IMR-90 (cell line): ENCODE measurements around the gene STX2. TPM values are rescaled to one million over a fixed set of nuclear protein-coding genes. Genes with fewer than 3 reads are reported as not detected.
"Not testable (repeated sequence)": the region's sequence is repeated elsewhere in the genome, so short reads cannot be mapped to it uniquely, and the experiment has no call there.

Experiments used
- ATAC-seq: fragments of 200-7000 bp; cut with Tn5 transposase; 2 replicates; pipeline ENCODE4 v1.9.1; 2020; ENCODE audit warnings: low read depth, mild to moderate bottlenecking, moderate library complexity
- BruUV-seq: library from RNA; stranded (reverse); fragments of 400-500 nt; replicated peaks from 2 replicates; lab custom pipeline; 2021; lab: Mats Ljungman, UMichigan
- CTCF ChIA-PET: fragments of 300-600 bp; formaldehyde crosslinking; extraction: SDS; loops from one replicate; lab custom pipeline; 2021; ENCODE audit warnings: antibody characterized with exemption; lab: Yijun Ruan, JAX
- POLR2A ChIA-PET: fragments of 300-600 bp; sonication (Branson Sonifier 250); formaldehyde crosslinking; loops from one replicate; lab custom pipeline; 2022; ENCODE audit warnings: antibody characterized with exemption; ENCODE audit not compliant: unreplicated experiment; lab: Charles Lee
- DNase-seq: peaks from one replicate; pipeline ENCODE4 v3.0.0; 2013
- H2AFZ ChIP-seq: replicated peaks from 2 replicates; pipeline ENCODE3; 2013; ENCODE audit warnings: low read length, mild to moderate bottlenecking; ENCODE audit not compliant: poor library complexity
- H2AK5ac ChIP-seq: 2 replicates; pipeline ENCODE4 v1.6.1; 2013; ENCODE audit warnings: low read depth, low read length, inconsistent platforms
- H2AK9ac ChIP-seq: replicated peaks from 2 replicates; pipeline ENCODE3; 2013; ENCODE audit warnings: mild to moderate bottlenecking, low read depth, low read length, moderate library complexity; ENCODE audit not compliant: poor library complexity
- H2BK120ac ChIP-seq: 2 replicates; pipeline ENCODE4 v1.6.1; 2013; ENCODE audit warnings: low read depth, low read length, inconsistent platforms
- H2BK15ac ChIP-seq: 3 replicates; pipeline ENCODE4 v1.6.1; 2013; ENCODE audit warnings: low read depth, low read length, inconsistent platforms
- H2BK20ac ChIP-seq: 2 replicates; pipeline ENCODE4 v1.6.1; 2013; ENCODE audit warnings: low read depth, mild to moderate bottlenecking, inconsistent platforms, low read length, moderate library complexity
- H2BK5ac ChIP-seq: 2 replicates; pipeline ENCODE4 v1.6.1; 2013; ENCODE audit warnings: mild to moderate bottlenecking, low read depth, low read length, inconsistent platforms; ENCODE audit not compliant: poor library complexity, severe bottlenecking
- H3K14ac ChIP-seq: replicated peaks from 2 replicates; pipeline ENCODE4 v1.6.1; 2013; ENCODE audit warnings: low read depth, low read length, inconsistent platforms
- H3K18ac ChIP-seq: 2 replicates; pipeline ENCODE4 v1.6.1; 2013; ENCODE audit warnings: low read depth, low read length, control low read depth
- H3K23ac ChIP-seq: 2 replicates; pipeline ENCODE4 v1.6.1; 2013; ENCODE audit warnings: low read depth, low read length, inconsistent platforms
- H3K27ac ChIP-seq: 2 replicates; pipeline ENCODE4 v1.5.1; 2013; ENCODE audit warnings: mild to moderate bottlenecking, control low read depth, low read length; ENCODE audit not compliant: insufficient read depth
- H3K27me3 ChIP-seq: 2 replicates; pipeline ENCODE4 v1.6.1; 2013; ENCODE audit warnings: low read length; ENCODE audit not compliant: control insufficient read depth, insufficient read depth
- H3K36me3 ChIP-seq: 2 replicates; pipeline ENCODE4 v1.6.1; 2013; ENCODE audit warnings: low read length, mixed read lengths; ENCODE audit not compliant: control insufficient read depth, insufficient read depth
- H3K4ac ChIP-seq: 2 replicates; pipeline ENCODE4 v1.6.1; 2013; ENCODE audit warnings: low read depth, low read length, inconsistent platforms
- H3K4me1 ChIP-seq: 2 replicates; pipeline ENCODE4 v1.6.1; 2013; ENCODE audit warnings: low read length, mixed read lengths; ENCODE audit not compliant: control insufficient read depth, insufficient read depth
- H3K4me2 ChIP-seq: 2 replicates; pipeline ENCODE4 v1.6.1; 2013; ENCODE audit warnings: low read depth, mild to moderate bottlenecking, control low read depth, low read length, moderate library complexity
- H3K4me3 ChIP-seq: 2 replicates; pipeline ENCODE4 v1.5.1; 2013; ENCODE audit warnings: low read depth, mild to moderate bottlenecking, control low read depth, low read length, moderate library complexity; ENCODE audit not compliant: insufficient read depth
- H3K56ac ChIP-seq: 2 replicates; pipeline ENCODE4 v1.6.1; 2013; ENCODE audit warnings: low read length, inconsistent platforms; ENCODE audit not compliant: insufficient read depth; ENCODE audit errors: extremely low read depth
- H3K79me1 ChIP-seq, 2 experiments: 2 replicates each; pipeline ENCODE4 v1.6.1; 2013; ENCODE audit warnings: low read length in 2 of 2, inconsistent platforms in 1 of 2, low read depth in 1 of 2
- H3K9ac ChIP-seq: 2 replicates; pipeline ENCODE4 v1.6.1; 2013; ENCODE audit warnings: low read depth, low read length, control low read depth
- H3K9me1 ChIP-seq: 2 replicates; pipeline ENCODE4 v1.6.1; 2013; ENCODE audit warnings: low read length, inconsistent platforms; ENCODE audit not compliant: insufficient read depth
- H3K9me3 ChIP-seq: 2 replicates; pipeline ENCODE4 v1.6.1; 2013; ENCODE audit warnings: low read length; ENCODE audit not compliant: control insufficient read depth, insufficient read depth
- H4K20me1 ChIP-seq: 2 replicates; pipeline ENCODE4 v1.6.1; 2013; ENCODE audit warnings: low read length, inconsistent platforms; ENCODE audit not compliant: insufficient read depth
- H4K5ac ChIP-seq: 2 replicates; pipeline ENCODE4 v1.6.1; 2013; ENCODE audit warnings: mild to moderate bottlenecking, low read depth, low read length, control low read depth
- H4K8ac ChIP-seq, 2 experiments: 2 replicates each; pipeline ENCODE4 v1.6.1; 2013; ENCODE audit warnings: low read depth in 2 of 2, low read length in 2 of 2, control low read depth in 1 of 2, inconsistent platforms in 1 of 2
- H4K91ac ChIP-seq: 2 replicates; pipeline ENCODE4 v1.6.1; 2013; ENCODE audit warnings: low read depth, low read length, inconsistent platforms; ENCODE audit not compliant: insufficient read depth
- WGBS, 2 experiments: methylation state at CpG; one replicate each; pipeline versions ENCODE4 v1.1.5 to v1.1.7; 2013; ENCODE audit warnings: missing lambda C conversion rate in 2 of 2; ENCODE audit not compliant: insufficient read length in 1 of 2; ENCODE audit errors: extremely low coverage in 2 of 2; 5-methylcytosine and 5-hydroxymethylcytosine counted together
- dilution Hi-C: fragments of 300-500 bp; cut with HindIII; formaldehyde crosslinking; loops from one replicate; pipeline ENCODE4 v1.14.3; 2018; ENCODE audit warnings: low sequenced_read_pairs; ENCODE audit not compliant: unreplicated experiment
- in situ Hi-C: fragments of 300-500 bp; cut with MboI; formaldehyde crosslinking; loops from 3 replicates; pipeline ENCODE4 v1.14.3; 2019; ENCODE audit warnings: low sequenced_read_pairs, inconsistent platforms, mixed read lengths
- intact Hi-C: fragments of 100-400 bp; cut with micrococcal nuclease; formaldehyde crosslinking; loops from 2 replicates; pipeline ENCODE4 v1.10.0; 2022
- polyA plus RNA-seq, 3 experiments: library from polyadenylated mRNA; depleted of rRNA; stranded (reverse); fragments of >200 nt; gene quantifications; 2 replicates each; pipeline ENCODE4 v1.2.3, GENCODE V29; 2012; ENCODE audit warnings: low replicate concordance in 1 of 3
- total RNA-seq: library from RNA; depleted of rRNA; stranded (reverse); fragments of >200 nt; gene quantifications from 2 replicates; pipeline ENCODE4 v1.2.3, GENCODE V29; 2012

The STX2 gene
- total and polyA plus RNA-seq, 2 of the 4 experiments (the other 2 are of a cell fraction), result 26.9 to 32.5 TPM

DNA sequence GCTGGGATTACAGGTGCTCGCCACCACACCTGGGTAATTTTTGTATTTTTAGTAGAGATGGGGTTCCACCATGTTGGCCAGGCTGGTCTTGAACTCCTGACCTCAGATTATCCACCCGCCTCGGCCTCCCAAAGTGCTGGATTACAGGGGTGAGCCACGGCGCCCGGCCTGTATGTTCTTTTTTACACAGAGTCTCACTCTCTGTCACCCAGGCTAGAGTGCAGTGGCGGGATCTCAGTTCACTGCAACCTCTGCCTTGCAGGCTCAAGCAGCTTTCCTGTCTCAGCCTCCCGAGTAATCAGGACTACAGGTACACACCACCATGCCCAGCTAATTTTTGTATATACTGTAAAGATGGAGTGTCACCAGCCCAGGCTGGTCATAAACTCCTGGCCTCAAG lies 23.7 kb upstream of the STX2 start:
- POLR2A ChIA-PET, result not testable (repeated sequence)

More for the DNA sequence above, 23.7 kb upstream of the STX2 start:
- H3K27me3 ChIP-seq, BruUV-seq, H3K9me1 ChIP-seq, H2BK120ac ChIP-seq, H2AK5ac ChIP-seq, H2AFZ ChIP-seq, H3K14ac ChIP-seq, H3K4me3 ChIP-seq, H2BK15ac ChIP-seq, H4K5ac ChIP-seq, H3K79me1 ChIP-seq, CTCF ChIA-PET, H3K4ac ChIP-seq, H3K9me3 ChIP-seq, H2AK9ac ChIP-seq, H3K9ac ChIP-seq, H3K23ac ChIP-seq, H2BK5ac ChIP-seq, H3K4me2 ChIP-seq, H4K20me1 ChIP-seq, intact Hi-C loops, DNase-seq, H4K8ac ChIP-seq, H3K56ac ChIP-seq, H3K18ac ChIP-seq, in situ Hi-C loops, H4K91ac ChIP-seq, H3K36me3 ChIP-seq, H3K27ac ChIP-seq, ATAC-seq, dilution Hi-C loops, H3K4me1 ChIP-seq, H2BK20ac ChIP-seq: not testable (repeated sequence)
- no CpG with 5 or more reads among the region's 8 CpGs for WGBS, 2 experiments
